OCI-LY3 (cell line): Measurements from ENCODE around the gene RNF25.

Source experiments
- H2AFZ ChIP-seq: fragments of 200-600, 300-600 bp; shearing (Covaris generic); 2 replicates; pipeline ENCODE4 v1.6.0; 2014; ENCODE audit warnings: antibody characterized with exemption, low read depth, low read length
- H3K27ac ChIP-seq: fragments of 200-600, 300-600 bp; sonication (generic); 2 replicates; pipeline ENCODE4 v1.5.1; 2014; ENCODE audit warnings: mild to moderate bottlenecking, low read length, moderate library complexity, mixed read lengths
- H3K27me3 ChIP-seq: fragments of 200-600, 300-600 bp; sonication (generic); 2 replicates; pipeline ENCODE4 v1.6.1; 2014; ENCODE audit warnings: low read depth, low read length, mixed read lengths
- H3K36me3 ChIP-seq: fragments of 200-600, 300-600 bp; sonication (generic); replicated peaks from 2 replicates; pipeline ENCODE3; 2014; ENCODE audit warnings: low read depth, low read length, mixed read lengths
- H3K4me1 ChIP-seq: fragments of 300-600, 200-600 bp; sonication (generic); 2 replicates; pipeline ENCODE4 v1.6.1; 2014; ENCODE audit warnings: low read length, mixed read lengths
- H3K4me2 ChIP-seq: fragments of 200-600, 300-600 bp; sonication (generic); 2 replicates; pipeline ENCODE4 v1.6.1; 2014; ENCODE audit warnings: low read length, mixed read lengths
- H3K4me3 ChIP-seq: fragments of 300-600, 200-600 bp; sonication (generic); 2 replicates; pipeline ENCODE4 v1.5.1; 2014; ENCODE audit warnings: antibody characterized with exemption, mild to moderate bottlenecking, low read length, moderate library complexity
- H3K79me2 ChIP-seq: fragments of 300-600, 200-600 bp; shearing (Covaris generic); 2 replicates; pipeline ENCODE4 v1.6.1; 2014; ENCODE audit warnings: mild to moderate bottlenecking, low read length, mixed read lengths
- H3K9ac ChIP-seq: fragments of 300-600, 200-600 bp; shearing (Covaris generic); 2 replicates; pipeline ENCODE4 v1.6.0; 2014; ENCODE audit warnings: mild to moderate bottlenecking, low read length, moderate library complexity
- H3K9me3 ChIP-seq: fragments of 200-600, 300-600 bp; shearing (Covaris generic); 2 replicates; pipeline ENCODE4 v1.6.1; 2014; ENCODE audit warnings: low read length, mixed read lengths; ENCODE audit not compliant: insufficient read depth
- H4K20me1 ChIP-seq: fragments of 200-600, 300-600 bp; sonication (generic); 2 replicates; pipeline ENCODE4 v1.6.1; 2016; ENCODE audit warnings: low read length, mixed read lengths; ENCODE audit not compliant: insufficient read depth
- CTCF ChIP-seq: fragments of 200-600, 300-600 bp; sonication (generic); IDR thresholded peaks from 2 replicates; pipeline ENCODE4 v1.5.1; 2014; ENCODE audit warnings: antibody characterized with exemption, low read length, low read depth
- EZH2phosphoT487 ChIP-seq: fragments of 200-600 bp; shearing (Covaris generic); IDR thresholded peaks from 2 replicates; pipeline ENCODE4 v1.6.1; 2018; ENCODE audit warnings: antibody characterized with exemption, mixed run types, low read depth

RNF25 gene

GRCh38 chr2:218658671-218659257 lies 13.0 kb downstream of the RNF25 start:
- peak overlapping the region; percentile 92 for H3K4me3 ChIP-seq
- peaks cover 41% of the 10 kb centered on the region for H3K79me2 ChIP-seq
- H3K9ac ChIP-seq = peak overlapping the region; percentile 79
- H3K36me3 ChIP-seq = peaks cover 13% of the 10 kb centered on the region
- peaks cover 7% of the 10 kb centered on the region for H3K4me1 ChIP-seq
- peak overlapping the region; percentile 85 for H2AFZ ChIP-seq
- no peaks in the 10 kb centered on the region for H3K9me3 ChIP-seq
- H4K20me1 ChIP-seq = no peaks in the 10 kb centered on the region
- H3K4me2 ChIP-seq = peak overlapping the region; percentile 67
- H3K27ac ChIP-seq = peak overlapping the region; percentile 67
- H3K27me3 ChIP-seq = no peaks in the 10 kb centered on the region
- TF ChIP-seq CTCF (peak; percentile 41), EZH2phosphoT487 (no peak)

- TF ChIP-seq CTCF (no peak), EZH2phosphoT487 (no peak)
- Histone ChIP-seq H3K9me3 (no peaks in the 10 kb centered on the region), H3K79me2 (peaks cover 38% of the 10 kb centered on the region), H3K27ac (no peak overlapping the region), H3K4me3 (no peak overlapping the region), H2AFZ (no peak overlapping the region), H3K4me2 (no peak overlapping the region), H3K36me3 (peaks cover 19% of the 10 kb centered on the region), H3K27me3 (no peaks in the 10 kb centered on the region), H4K20me1 (no peaks in the 10 kb centered on the region), H3K9ac (no peak overlapping the region), H3K4me1 (peaks cover 7% of the 10 kb centered on the region)
These were observed 16.1 kb downstream of the RNF25 start for GRCh38 chr2:218655751-218656150.

GRCh38 chr2:218648787-218649100 lies 23.1 kb downstream of the RNF25 start:
- no peaks in the 10 kb centered on the region for H3K27me3 ChIP-seq
- H3K36me3 ChIP-seq = peaks cover 38% of the 10 kb centered on the region
- peaks cover 7% of the 10 kb centered on the region; the same call in 1 of the 2 replicates for H3K79me2 ChIP-seq
- no peak overlapping the region for H2AFZ ChIP-seq
- H3K9ac ChIP-seq = no peak overlapping the region
- H3K4me2 ChIP-seq = no peak overlapping the region
- no peaks in the 10 kb centered on the region for H3K9me3 ChIP-seq
- no peak for TF ChIP-seq CTCF
- no peak for TF ChIP-seq EZH2phosphoT487
- H3K4me3 ChIP-seq = no peak overlapping the region
- no peaks in the 10 kb centered on the region for H4K20me1 ChIP-seq
- no peak overlapping the region for H3K27ac ChIP-seq
- H3K4me1 ChIP-seq = peaks cover 22% of the 10 kb centered on the region

- Histone ChIP-seq H3K9ac (no peak overlapping the region), H2AFZ (no peak overlapping the region), H3K4me1 (peaks cover 22% of the 10 kb centered on the region), H3K4me2 (no peak overlapping the region), H3K27me3 (no peaks in the 10 kb centered on the region), H3K27ac (no peak overlapping the region), H3K36me3 (peaks cover 41% of the 10 kb centered on the region), H4K20me1 (no peaks in the 10 kb centered on the region), H3K9me3 (no peaks in the 10 kb centered on the region), H3K4me3 (no peak overlapping the region), H3K79me2 (peaks cover 7% of the 10 kb centered on the region; the same call in 1 of the 2 replicates)
- TF ChIP-seq EZH2phosphoT487 (no peak), CTCF (peak; percentile 70)
These were observed 23.6 kb downstream of the RNF25 start for GRCh38 chr2:218648088-218648786.
